NCI-H526 (cell line): ENCODE results near the gene TOR1A.

ENCODE experiments used
- DNase-seq, 2 experiments: peaks; one replicate each; lab custom pipeline; 2025; lab: John Stamatoyannopoulos, UW

The TOR1A gene

GRCh38 chr9:129823935-129824601, at the start of gene TOR1A:
Gene TOR1A, minus strand, starts transcription at chr9:129824136. Its CDS starts 51 bp downstream, at chr9:129824085.
- DNase-seq, result peak; percentile 68 to 92

GRCh38 chr9:129871046-129871445, 47.1 kb upstream of the TOR1A start:
- DNase-seq, result no peak

GRCh38 chr9:129869585-129870501, 45.9 kb upstream of the TOR1A start:
- DNase-seq, result no peak

- DNase-seq, result no peak
These were observed 45.0 kb upstream of the TOR1A start for GRCh38 chr9:129868872-129869486.

- DNase-seq, result no peak
These were observed 44.3 kb upstream of the TOR1A start for GRCh38 chr9:129868023-129868871.

- DNase-seq, result no peak
These were observed 43.4 kb upstream of the TOR1A start for GRCh38 chr9:129867136-129868022.

GRCh38 chr9:129866394-129867135, 42.6 kb upstream of the TOR1A start:
- DNase-seq, result no peak

GRCh38 chr9:129865668-129866320, 41.9 kb upstream of the TOR1A start:
- no peak for DNase-seq

GRCh38 chr9:129864991-129865647, 41.2 kb upstream of the TOR1A start:
- no peak for DNase-seq

GRCh38 chr9:129863059-129863690, 39.2 kb upstream of the TOR1A start:
- DNase-seq, result no peak

GRCh38 chr9:129861447-129861827, 37.5 kb upstream of the TOR1A start:
- DNase-seq, result no peak

GRCh38 chr9:129860653-129861446, 36.9 kb upstream of the TOR1A start:
- DNase-seq, result no peak

- DNase-seq, result no peak
These were observed 34.4 kb upstream of the TOR1A start for GRCh38 chr9:129858167-129858962.

- DNase-seq, result no peak
These were observed 33.3 kb upstream of the TOR1A start for GRCh38 chr9:129857207-129857606.

- no peak for DNase-seq
These were observed 30.7 kb upstream of the TOR1A start for GRCh38 chr9:129854588-129855110.

- no peak for DNase-seq
These were observed 29.7 kb upstream of the TOR1A start for GRCh38 chr9:129853614-129854013.

- DNase-seq, result no peak
These were observed 28.6 kb upstream of the TOR1A start for GRCh38 chr9:129852579-129852978.
